ENCODE measurements around the gene VANGL1.

VANGL1 gene

GRCh38 chr1:115706587-115707425, 65.0 kb downstream of the VANGL1 start:
- DNase-seq: no peak

- no peak for DNase-seq
These were observed 69.3 kb downstream of the VANGL1 start for GRCh38 chr1:115710859-115711624.

- no peak for DNase-seq
These were observed 71.3 kb downstream of the VANGL1 start for GRCh38 chr1:115712911-115713609.

- no peak for DNase-seq
These were observed 72.1 kb downstream of the VANGL1 start for GRCh38 chr1:115713906-115714305.

GRCh38 chr1:115714572-115715141, 72.9 kb downstream of the VANGL1 start:
- no peak for DNase-seq

GRCh38 chr1:115717541-115717940, 75.8 kb downstream of the VANGL1 start:
- DNase-seq: no peak

GRCh38 chr1:115718011-115718754, 76.4 kb downstream of the VANGL1 start:
- no peak for DNase-seq

GRCh38 chr1:115719285-115719684, 77.5 kb downstream of the VANGL1 start:
- DNase-seq: no peak

GRCh38 chr1:115722221-115722620, 80.5 kb downstream of the VANGL1 start:
- no peak for DNase-seq

GRCh38 chr1:115723756-115724155, 82.0 kb downstream of the VANGL1 start:
- DNase-seq: no peak

GRCh38 chr1:115725600-115725999, 83.8 kb downstream of the VANGL1 start:
- no peak for DNase-seq

- DNase-seq: no peak
These were observed 84.4 kb downstream of the VANGL1 start for GRCh38 chr1:115726161-115726560.

- DNase-seq: no peak
These were observed 84.8 kb downstream of the VANGL1 start for GRCh38 chr1:115726570-115726969.

- no peak for DNase-seq
These were observed 86.0 kb downstream of the VANGL1 start for GRCh38 chr1:115727706-115728249.

- DNase-seq: no peak
These were observed 86.6 kb downstream of the VANGL1 start for GRCh38 chr1:115728341-115728740.

- no peak for DNase-seq
These were observed 88.0 kb downstream of the VANGL1 start for GRCh38 chr1:115729756-115730155.

GRCh38 chr1:115732316-115732715, 90.5 kb downstream of the VANGL1 start:
- no peak for DNase-seq

- DNase-seq: no peak
These were observed 99.0 kb downstream of the VANGL1 start for GRCh38 chr1:115740811-115741210.

- DNase-seq: no peak
These were observed 103.0 kb downstream of the VANGL1 start for GRCh38 chr1:115744646-115745275.

- no peak for DNase-seq
These were observed 104.4 kb downstream of the VANGL1 start for GRCh38 chr1:115746021-115746690.
